DOHH2 (cell line): ENCODE data around the gene LGALS9C.
"Not testable (repeated sequence)": the region's sequence is repeated elsewhere in the genome, so short reads cannot be mapped to it uniquely, and the experiment has no call there.

Experiments
- H3F3A ChIP-seq: fragments of 200-600 bp; sonication (generic), shearing (Covaris generic); 2 replicates; pipeline ENCODE4 v1.6.0; 2016; ENCODE audit warnings: antibody characterized with exemption, mild to moderate bottlenecking; ENCODE audit not compliant: control insufficient read depth, insufficient read depth
- H3K27ac ChIP-seq: fragments of 200-600 bp; sonication (generic); 2 replicates; pipeline ENCODE4 v1.5.1; 2014; ENCODE audit warnings: low read depth, mild to moderate bottlenecking, low read length, moderate library complexity
- H3K27me3 ChIP-seq: fragments of 200-600 bp; sonication (generic); 2 replicates; pipeline ENCODE4 v1.6.1; 2014; ENCODE audit warnings: mild to moderate bottlenecking, low read length, mixed read lengths; ENCODE audit not compliant: control insufficient read depth
- H3K36me3 ChIP-seq: fragments of 200-600 bp; sonication (generic); 2 replicates; pipeline ENCODE4 v1.6.1; 2014; ENCODE audit warnings: mild to moderate bottlenecking, low read length, moderate library complexity, mixed read lengths; ENCODE audit not compliant: control insufficient read depth
- H3K4me1 ChIP-seq: fragments of 200-600 bp; sonication (generic); 2 replicates; pipeline ENCODE4 v1.6.1; 2014; ENCODE audit warnings: mild to moderate bottlenecking, low read length, mixed read lengths; ENCODE audit not compliant: control insufficient read depth
- H3K4me2 ChIP-seq: fragments of 200-600 bp; sonication (generic); 2 replicates; pipeline ENCODE4 v1.6.0; 2014; ENCODE audit warnings: mild to moderate bottlenecking, low read length, moderate library complexity
- H3K4me3 ChIP-seq: fragments of 200-600 bp; sonication (generic); 2 replicates; pipeline ENCODE4 v1.5.1; 2014; ENCODE audit warnings: mild to moderate bottlenecking, low read length, mixed read lengths
- H3K79me2 ChIP-seq: fragments of 200-600 bp; sonication (generic); 2 replicates; pipeline ENCODE4 v1.6.1; 2014; ENCODE audit warnings: mild to moderate bottlenecking, low read length, mixed read lengths; ENCODE audit not compliant: control insufficient read depth
- H3K9me2 ChIP-seq: fragments of 200-600 bp; sonication (generic); replicated peaks from 2 replicates; pipeline ENCODE4 v1.6.1; 2014; ENCODE audit warnings: mild to moderate bottlenecking, low read length, mixed read lengths; ENCODE audit not compliant: control insufficient read depth
- H3K9me3 ChIP-seq: fragments of 200-600 bp; sonication (generic); 2 replicates; pipeline ENCODE4 v1.6.1; 2014; ENCODE audit warnings: antibody characterized with exemption, low read length, mixed read lengths; ENCODE audit not compliant: control insufficient read depth, insufficient read depth
- H4K20me1 ChIP-seq: fragments of 200-600 bp; sonication (generic); 2 replicates; pipeline ENCODE4 v1.6.0; 2014; ENCODE audit warnings: low read depth, mild to moderate bottlenecking, antibody characterized with exemption, low read length, moderate library complexity; ENCODE audit not compliant: control insufficient read depth, insufficient read depth

LGALS9C gene

GRCh38 chr17:18450998-18451397 lies 25.6 kb upstream of the LGALS9C start:
- not testable (repeated sequence) for H3K9me2 ChIP-seq

GRCh38 chr17:18451969-18452368 lies 24.6 kb upstream of the LGALS9C start:
- H3K36me3 ChIP-seq, H3K27me3 ChIP-seq, H4K20me1 ChIP-seq, H3K9me3 ChIP-seq, H3K27ac ChIP-seq, H3K9me2 ChIP-seq, H3K4me3 ChIP-seq, H3K79me2 ChIP-seq, H3K4me2 ChIP-seq, H3F3A ChIP-seq, H3K4me1 ChIP-seq: not testable (repeated sequence)

More at GRCh38 chr17:18450998-18451397, 25.6 kb upstream of the LGALS9C start:
- H3K4me3 ChIP-seq, H3K4me2 ChIP-seq, H3K9me3 ChIP-seq, H3K27me3 ChIP-seq, H3K79me2 ChIP-seq, H3K27ac ChIP-seq, H4K20me1 ChIP-seq, H3K36me3 ChIP-seq, H3K4me1 ChIP-seq, H3F3A ChIP-seq: not testable (repeated sequence)

GRCh38 chr17:18459035-18459434 lies 17.6 kb upstream of the LGALS9C start:
- not testable (repeated sequence) for H3K4me3 ChIP-seq, H3K27me3 ChIP-seq, H3K4me1 ChIP-seq, H4K20me1 ChIP-seq, H3K4me2 ChIP-seq, H3K9me2 ChIP-seq, H3K9me3 ChIP-seq, H3K27ac ChIP-seq, H3F3A ChIP-seq, H3K36me3 ChIP-seq, H3K79me2 ChIP-seq

GRCh38 chr17:18463831-18464502 lies 12.6 kb upstream of the LGALS9C start:
- not testable (repeated sequence) for H3F3A ChIP-seq, H3K27ac ChIP-seq, H3K9me2 ChIP-seq, H3K9me3 ChIP-seq, H3K36me3 ChIP-seq, H3K4me1 ChIP-seq, H4K20me1 ChIP-seq, H3K79me2 ChIP-seq, H3K4me2 ChIP-seq, H3K27me3 ChIP-seq, H3K4me3 ChIP-seq

- H3K79me2 ChIP-seq, H3K9me2 ChIP-seq, H3K36me3 ChIP-seq, H3K4me3 ChIP-seq, H3K9me3 ChIP-seq, H3K27me3 ChIP-seq, H3K4me2 ChIP-seq, H3K27ac ChIP-seq, H3K4me1 ChIP-seq, H4K20me1 ChIP-seq, H3F3A ChIP-seq: not testable (repeated sequence)
Observed at GRCh38 chr17:18466250-18466983, 10.2 kb upstream of the LGALS9C start.

- H3K79me2 ChIP-seq, H3K36me3 ChIP-seq, H3K4me2 ChIP-seq, H3K4me3 ChIP-seq, H3F3A ChIP-seq, H3K27me3 ChIP-seq, H4K20me1 ChIP-seq, H3K27ac ChIP-seq, H3K9me2 ChIP-seq, H3K9me3 ChIP-seq, H3K4me1 ChIP-seq: not testable (repeated sequence)
Observed at GRCh38 chr17:18467001-18467400, 9.6 kb upstream of the LGALS9C start.

- not testable (repeated sequence) for H3K4me1 ChIP-seq, H3K4me3 ChIP-seq, H3K27me3 ChIP-seq, H3K27ac ChIP-seq, H3K4me2 ChIP-seq, H3K9me2 ChIP-seq, H3K9me3 ChIP-seq, H3K79me2 ChIP-seq, H3F3A ChIP-seq, H3K36me3 ChIP-seq, H4K20me1 ChIP-seq
Observed at GRCh38 chr17:18468472-18469171, 8.0 kb upstream of the LGALS9C start.

- not testable (repeated sequence) for H3K79me2 ChIP-seq, H3K27ac ChIP-seq, H3K27me3 ChIP-seq, H3F3A ChIP-seq, H4K20me1 ChIP-seq, H3K4me1 ChIP-seq, H3K9me3 ChIP-seq, H3K9me2 ChIP-seq, H3K36me3 ChIP-seq, H3K4me3 ChIP-seq, H3K4me2 ChIP-seq
Observed at GRCh38 chr17:18469837-18470236, 6.8 kb upstream of the LGALS9C start.
